Keratinocyte (primary cell): ENCODE data around the gene AGAP1. TPM values are rescaled to one million over a fixed set of nuclear protein-coding genes. Genes with fewer than 3 reads are reported as not detected.

Experiments
- DNase-seq: peaks from one replicate; pipeline ENCODE4 v3.0.0-alpha.2; 2011; ENCODE audit warnings: low read depth, missing footprints, low spot score
- FAIRE-seq: peaks from 2 replicates; lab custom pipeline; 2011; peaks lifted over from hg19 to GRCh38; lab: Jason Lieb, UNC
- H2AFZ ChIP-seq: 2 replicates; pipeline ENCODE4 v1.6.0; 2012; ENCODE audit warnings: low read length, control low read depth, inconsistent platforms; ENCODE audit not compliant: control insufficient read depth
- H3K27ac ChIP-seq: 2 replicates; pipeline ENCODE4 v1.5.1; 2011; ENCODE audit warnings: low read length; ENCODE audit not compliant: control insufficient read depth, insufficient read depth
- H3K27me3 ChIP-seq: 3 replicates; pipeline ENCODE4 v1.6.0; 2011; ENCODE audit warnings: low read length; ENCODE audit not compliant: control insufficient read depth, insufficient read depth; ENCODE audit errors: extremely low read depth
- H3K36me3 ChIP-seq, 2 experiments: 2 replicates in 1 of 2; 3 replicates in 1 of 2; pipeline ENCODE4 v1.5.1; 2011; ENCODE audit warnings: low read length in 2 of 2, mild to moderate bottlenecking in 1 of 2; ENCODE audit not compliant: control insufficient read depth in 2 of 2, insufficient read depth in 2 of 2; ENCODE audit errors: extremely low read depth in 1 of 2
- H3K4me1 ChIP-seq: 3 replicates; pipeline ENCODE4 v1.5.1; 2011; ENCODE audit warnings: low read length; ENCODE audit not compliant: control insufficient read depth, insufficient read depth; ENCODE audit errors: extremely low read depth
- H3K4me2 ChIP-seq: 3 replicates; pipeline ENCODE4 v1.6.0; 2011; ENCODE audit warnings: low read depth, low read length; ENCODE audit not compliant: control insufficient read depth, insufficient read depth; ENCODE audit errors: extremely low read depth
- H3K4me3 ChIP-seq, 3 experiments: fragments of 200-600 bp in 1 of 3; sonication (generic) in 1 of 3; 2 replicates in 2 of 3; 3 replicates in 1 of 3; pipeline ENCODE4 v1.5.1; 2011 to 2016; ENCODE audit warnings: low read length in 3 of 3, mild to moderate bottlenecking in 3 of 3, control low read depth in 2 of 3, inconsistent platforms in 1 of 3, low read depth in 1 of 3, mixed read lengths in 1 of 3, mixed run types in 1 of 3, moderate library complexity in 1 of 3; ENCODE audit not compliant: control insufficient read depth in 2 of 3, insufficient read depth in 2 of 3; ENCODE audit errors: extremely low read depth in 1 of 3
- H3K79me2 ChIP-seq: 2 replicates; pipeline ENCODE4 v1.6.0; 2012; ENCODE audit warnings: low read length; ENCODE audit not compliant: control insufficient read depth, insufficient read depth
- H3K9ac ChIP-seq: 3 replicates; pipeline ENCODE4 v1.6.0; 2011; ENCODE audit warnings: low read length; ENCODE audit not compliant: control insufficient read depth, insufficient read depth; ENCODE audit errors: extremely low read depth
- H3K9me1 ChIP-seq: 3 replicates; pipeline ENCODE4 v1.6.0; 2011; ENCODE audit warnings: low read length; ENCODE audit not compliant: control insufficient read depth, insufficient read depth; ENCODE audit errors: extremely low read depth
- H3K9me3 ChIP-seq: 2 replicates; pipeline ENCODE4 v1.5.1; 2012; ENCODE audit warnings: low read depth, low read length; ENCODE audit not compliant: control insufficient read depth
- H4K20me1 ChIP-seq: 3 replicates; pipeline ENCODE4 v1.6.0; 2011; ENCODE audit warnings: low read length; ENCODE audit not compliant: control insufficient read depth, insufficient read depth; ENCODE audit errors: extremely low read depth
- EZH2 ChIP-seq: IDR thresholded peaks from one replicate; pipeline ENCODE4 v1.6.1; 2012; ENCODE audit warnings: inconsistent platforms, mild to moderate bottlenecking, low read length, moderate library complexity
- dilution Hi-C: fragments of 300-500 bp; cut with MboI; formaldehyde crosslinking; loops from one replicate; pipeline ENCODE4 v1.7.0; 2020; ENCODE audit warnings: low sequenced_read_pairs; ENCODE audit not compliant: extremely low pct_ligation_motif_present
- polyA plus RNA-seq, 5 experiments: library from polyadenylated mRNA; depleted of rRNA in 3 of 5; stranded (reverse) in 3 of 5; stranded (forward) in 1 of 5; unstranded in 1 of 5; fragments of >200 nt; gene quantifications; 1 replicate in 1 of 5; 2 replicates in 3 of 5; 3 replicates in 1 of 5; pipeline versions ENCODE4 v1.2.1 to v1.2.3, GENCODE V29; 2011 to 2012; ENCODE audit warnings: missing spikeins in 2 of 5, low read depth in 1 of 5, low replicate concordance in 1 of 5
- TF ChIP-seq, protein P1 (sequence below), 3 experiments: IDR thresholded peaks in 1 of 3; conservative IDR thresholded peaks in 1 of 3; optimal IDR thresholded peaks in 1 of 3; 2 replicates in 2 of 3; 3 replicates in 1 of 3; pipeline versions ENCODE3 to v1.5.1; 2011; ENCODE audit warnings: low read length in 3 of 3, mild to moderate bottlenecking in 3 of 3, moderate library complexity in 2 of 3, control low read depth in 1 of 3, inconsistent platforms in 1 of 3; ENCODE audit not compliant: insufficient read depth in 2 of 3; ENCODE audit errors: extremely low read depth in 1 of 3

AGAP1 gene
- polyA plus RNA-seq, 1 donor (not counting 4 experiments of a cell fraction or from before 2014, with no cell fraction given): 12.6 TPM

DNA sequence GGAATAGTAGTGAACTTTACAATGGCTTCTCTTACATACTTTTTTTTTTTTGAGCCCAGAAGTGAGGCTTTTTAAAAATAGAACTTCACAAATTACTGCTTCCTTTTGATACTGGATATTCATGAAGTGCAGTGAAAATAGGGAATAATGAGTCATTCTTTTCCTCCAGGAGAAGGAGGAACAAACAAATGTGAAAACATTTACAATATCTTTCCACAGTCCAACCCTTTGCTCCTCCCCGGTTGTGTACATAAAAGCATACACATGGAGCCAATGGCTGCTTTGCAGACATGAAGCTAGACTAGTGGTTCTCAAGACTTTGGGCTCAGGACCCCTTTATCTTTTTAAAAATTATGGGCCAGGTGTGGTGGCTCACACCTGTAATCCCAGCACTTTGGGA, 407.4 kb downstream of the AGAP1 start:
- Histone ChIP-seq H3K9me1 (no peaks in the 10 kb centered on the region), H3K9me3 (no peaks in the 10 kb centered on the region), H3K4me3 (no peak overlapping the region), H4K20me1 (no peaks in the 10 kb centered on the region), H3K27me3 (no peaks in the 10 kb centered on the region), H3K4me2 (no peak overlapping the region), H2AFZ (no peak overlapping the region), H3K9ac (no peak overlapping the region), H3K79me2 (no peaks in the 10 kb centered on the region), H3K4me1 (no peaks in the 10 kb centered on the region), H3K36me3 (no peaks in the 10 kb centered on the region), H3K27ac (no peak overlapping the region)
- TF ChIP-seq, protein P1, sequence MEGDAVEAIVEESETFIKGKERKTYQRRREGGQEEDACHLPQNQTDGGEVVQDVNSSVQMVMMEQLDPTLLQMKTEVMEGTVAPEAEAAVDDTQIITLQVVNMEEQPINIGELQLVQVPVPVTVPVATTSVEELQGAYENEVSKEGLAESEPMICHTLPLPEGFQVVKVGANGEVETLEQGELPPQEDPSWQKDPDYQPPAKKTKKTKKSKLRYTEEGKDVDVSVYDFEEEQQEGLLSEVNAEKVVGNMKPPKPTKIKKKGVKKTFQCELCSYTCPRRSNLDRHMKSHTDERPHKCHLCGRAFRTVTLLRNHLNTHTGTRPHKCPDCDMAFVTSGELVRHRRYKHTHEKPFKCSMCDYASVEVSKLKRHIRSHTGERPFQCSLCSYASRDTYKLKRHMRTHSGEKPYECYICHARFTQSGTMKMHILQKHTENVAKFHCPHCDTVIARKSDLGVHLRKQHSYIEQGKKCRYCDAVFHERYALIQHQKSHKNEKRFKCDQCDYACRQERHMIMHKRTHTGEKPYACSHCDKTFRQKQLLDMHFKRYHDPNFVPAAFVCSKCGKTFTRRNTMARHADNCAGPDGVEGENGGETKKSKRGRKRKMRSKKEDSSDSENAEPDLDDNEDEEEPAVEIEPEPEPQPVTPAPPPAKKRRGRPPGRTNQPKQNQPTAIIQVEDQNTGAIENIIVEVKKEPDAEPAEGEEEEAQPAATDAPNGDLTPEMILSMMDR (optimal IDR thresholded peaks at IDR 0.05 in 1 of 3, IDR thresholded peaks at IDR 0.05 in 1 of 3, conservative IDR thresholded peaks at IDR 0.05 in 1 of 3; ENCODE audit: extremely low read depth in 1 of 3, insufficient read depth in 2 of 3, low read length in 3 of 3): no peak
- TF ChIP-seq EZH2: no peak
- FAIRE-seq: no peak
- dilution Hi-C loops: no loop called here
- DNase-seq: no peak

DNA sequence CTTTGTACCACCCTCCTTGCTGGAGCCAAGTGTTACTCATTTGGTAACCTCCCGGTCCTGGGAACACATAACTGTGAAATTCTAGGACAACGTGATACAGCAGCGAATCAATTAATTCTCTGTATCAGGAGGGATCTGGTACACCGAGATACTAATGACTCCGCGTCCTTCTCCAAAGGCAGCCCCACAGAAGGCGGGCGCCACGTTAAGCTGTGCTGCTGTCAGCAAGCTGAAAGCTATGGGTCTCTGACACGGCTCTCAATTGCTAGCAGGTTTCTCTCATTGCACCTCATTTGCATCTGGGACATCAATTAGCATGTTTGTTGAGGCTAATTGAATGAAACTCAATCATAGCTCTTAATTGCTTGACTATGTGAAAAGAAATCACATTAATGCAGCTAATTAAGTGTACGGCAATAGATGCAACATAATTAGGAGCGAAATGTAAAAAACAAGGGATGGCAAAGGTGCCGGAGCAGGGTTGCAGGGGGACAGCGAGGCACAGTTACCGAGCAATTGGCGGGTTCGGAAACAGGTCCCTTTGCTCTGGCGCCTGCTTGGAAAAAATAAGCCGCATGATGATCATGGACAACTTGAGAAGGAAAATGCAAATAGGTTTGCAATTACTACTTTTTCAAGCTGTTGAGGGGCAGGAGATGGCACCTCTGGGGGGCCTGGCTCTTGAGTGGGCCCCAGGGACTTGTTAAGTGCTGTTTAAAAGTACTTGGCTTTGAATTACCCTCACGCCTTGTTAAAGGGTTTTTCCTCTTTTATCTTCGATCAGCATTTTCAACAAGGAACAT, 410.1 kb downstream of the AGAP1 start:
- no peak overlapping the region for H3K4me3 ChIP-seq
- dilution Hi-C loops: no loop called here
- H3K4me1 ChIP-seq: no peaks in the 10 kb centered on the region
- DNase-seq (no peak), FAIRE-seq (no peak)
- H3K9ac ChIP-seq: no peak overlapping the region
- no peaks in the 10 kb centered on the region for H4K20me1 ChIP-seq
- no peak overlapping the region for H3K27ac ChIP-seq
- H3K4me2 ChIP-seq: no peak overlapping the region
- H3K27me3 ChIP-seq: no peaks in the 10 kb centered on the region
- no peaks in the 10 kb centered on the region for H3K79me2 ChIP-seq
- no peak overlapping the region for H2AFZ ChIP-seq
- H3K9me1 ChIP-seq: no peaks in the 10 kb centered on the region
- TF ChIP-seq, protein P1 (optimal IDR thresholded peaks at IDR 0.05 in 1 of 3, IDR thresholded peaks at IDR 0.05 in 1 of 3, conservative IDR thresholded peaks at IDR 0.05 in 1 of 3; ENCODE audit: extremely low read depth in 1 of 3, insufficient read depth in 2 of 3, low read length in 3 of 3): no peak
- H3K9me3 ChIP-seq: no peaks in the 10 kb centered on the region
- peaks cover 0 to 1% of the 10 kb centered on the region in 2 experiments for H3K36me3 ChIP-seq
